DMS 273 treated with DMSO at 0.1 percent for 48 hours (cell line): ENCODE data around the gene LAMP1.
"Not testable (repeated sequence)": the region's sequence is repeated elsewhere in the genome, so short reads cannot be mapped to it uniquely, and the experiment has no call there.

ENCODE experiments used
- DNase-seq: peaks from one replicate; lab custom pipeline; 2025; lab: John Stamatoyannopoulos, UW

Gene LAMP1

GRCh38 chr13:113356596-113356995, 59.6 kb downstream of the LAMP1 start:
- DNase-seq: no peak

GRCh38 chr13:113357529-113357928, 60.5 kb downstream of the LAMP1 start:
- no peak for DNase-seq

- no peak for DNase-seq
These were observed 61.7 kb downstream of the LAMP1 start for GRCh38 chr13:113358653-113359190.

- DNase-seq: no peak
These were observed 62.5 kb downstream of the LAMP1 start for GRCh38 chr13:113359571-113359970.

GRCh38 chr13:113360446-113360845, 63.4 kb downstream of the LAMP1 start:
- no peak for DNase-seq

- DNase-seq: no peak
These were observed 64.4 kb downstream of the LAMP1 start for GRCh38 chr13:113361406-113361805.

- DNase-seq: no peak
These were observed 67.4 kb downstream of the LAMP1 start for GRCh38 chr13:113364311-113364889.

- DNase-seq: no peak
These were observed 68.0 kb downstream of the LAMP1 start for GRCh38 chr13:113364901-113365582.

GRCh38 chr13:113365583-113365970, 68.5 kb downstream of the LAMP1 start:
- DNase-seq: no peak

GRCh38 chr13:113365971-113366588, 69.0 kb downstream of the LAMP1 start:
- no peak for DNase-seq

GRCh38 chr13:113367020-113367560, 70.1 kb downstream of the LAMP1 start:
- DNase-seq: no peak

GRCh38 chr13:113367771-113368170, 70.7 kb downstream of the LAMP1 start:
- DNase-seq: no peak

GRCh38 chr13:113368353-113368752, 71.3 kb downstream of the LAMP1 start:
- not testable (repeated sequence) for DNase-seq

GRCh38 chr13:113369189-113369588, 72.2 kb downstream of the LAMP1 start:
- no peak for DNase-seq

- DNase-seq: no peak
These were observed 72.8 kb downstream of the LAMP1 start for GRCh38 chr13:113369881-113370280.

GRCh38 chr13:113371061-113371460, 74.0 kb downstream of the LAMP1 start:
- DNase-seq: no peak

- not testable (repeated sequence) for DNase-seq
These were observed 74.7 kb downstream of the LAMP1 start for GRCh38 chr13:113371701-113372100.
